Immature natural killer cell (primary cell): ENCODE results near the gene MAS1L. TPM values are rescaled to one million over a fixed set of nuclear protein-coding genes. Genes with fewer than 3 reads are reported as not detected.
"Not testable (repeated sequence)": the region's sequence is repeated elsewhere in the genome, so short reads cannot be mapped to it uniquely, and the experiment has no call there.

Experiments used
- DNase-seq, 3 donors: peaks; one replicate each; pipeline ENCODE4 v3.0.0; 2022; ENCODE audit warnings: mixed read lengths in 1 of 3
- H3K27ac Mint-ChIP-seq, 6 donors: one replicate each; pipeline ENCODE4 v1.8.0; 2020; ENCODE audit warnings: mixed read lengths in 6 of 6, mild to moderate bottlenecking in 5 of 6, inconsistent platforms in 4 of 6, moderate library complexity in 3 of 6
- H3K27me3 Mint-ChIP-seq, 3 donors: one replicate each; pipeline ENCODE4 v1.8.0; 2020 to 2021; ENCODE audit warnings: low read depth in 3 of 3, mild to moderate bottlenecking in 3 of 3, mixed read lengths in 3 of 3, moderate library complexity in 3 of 3, inconsistent platforms in 1 of 3
- H3K36me3 Mint-ChIP-seq, 3 donors: one replicate each; pipeline ENCODE4 v1.8.0; 2020; ENCODE audit warnings: mixed read lengths in 3 of 3, inconsistent platforms in 2 of 3, mild to moderate bottlenecking in 2 of 3
- H3K4me1 Mint-ChIP-seq, 2 donors: one replicate each; pipeline ENCODE4 v1.8.0; 2020; ENCODE audit warnings: inconsistent platforms in 2 of 2, mild to moderate bottlenecking in 2 of 2, mixed read lengths in 2 of 2, moderate library complexity in 1 of 2
- H3K4me3 Mint-ChIP-seq, 5 donors: one replicate each; pipeline ENCODE4 v1.8.0; 2020; ENCODE audit warnings: mild to moderate bottlenecking in 5 of 5, mixed read lengths in 5 of 5, inconsistent platforms in 3 of 5, moderate library complexity in 3 of 5
- H3K9me3 Mint-ChIP-seq, 6 donors: one replicate each; pipeline ENCODE4 v1.8.0; 2020; ENCODE audit warnings: mild to moderate bottlenecking in 6 of 6, mixed read lengths in 6 of 6, inconsistent platforms in 4 of 6, moderate library complexity in 3 of 6
- polyA plus RNA-seq, 3 donors: library from polyadenylated mRNA; unstranded; fragments of 300-500 nt; fragmentation: Illumina TruSeq; gene quantifications; one replicate each; pipeline ENCODE4 v1.2.3, GENCODE V29; 2021

MAS1L gene
- polyA plus RNA-seq, 3 donors from 2014 or later: not detected

- no peak for DNase-seq
- Mint-ChIP-seq H3K27me3 (peaks cover 0 to 15% (median 4%) of the 10 kb centered on the region in 3 donors), H3K4me3 (no peak overlapping the region), H3K9me3 (peaks cover 0 to 7% (median 0%) of the 10 kb centered on the region in 6 donors), H3K36me3 (no peaks in the 10 kb centered on the region), H3K4me1 (no peaks in the 10 kb centered on the region), H3K27ac (no peak overlapping the region)
Observed at GRCh38 chr6:29451471-29452193, 36.1 kb downstream of the MAS1L start.

GRCh38 chr6:29447670-29448069, 40.1 kb downstream of the MAS1L start:
- Mint-ChIP-seq H3K4me1 (no peaks in the 10 kb centered on the region), H3K27ac (no peak overlapping the region), H3K4me3 (no peak overlapping the region), H3K27me3 (peaks cover 0 to 19% (median 4%) of the 10 kb centered on the region in 3 donors), H3K36me3 (no peaks in the 10 kb centered on the region), H3K9me3 (peaks cover 0 to 7% (median 0%) of the 10 kb centered on the region in 6 donors)
- DNase-seq: no peak

- H3K4me1 Mint-ChIP-seq, DNase-seq, H3K4me3 Mint-ChIP-seq, H3K27ac Mint-ChIP-seq, H3K36me3 Mint-ChIP-seq, H3K9me3 Mint-ChIP-seq: not testable (repeated sequence)
- peaks cover 2 to 19% (median 2%) of the 10 kb centered on the region in 3 donors for H3K27me3 Mint-ChIP-seq
Observed at GRCh38 chr6:29444031-29444430, 43.7 kb downstream of the MAS1L start.

- no peaks in the 10 kb centered on the region for H3K4me1 Mint-ChIP-seq
- peaks cover 0 to 15% (median 2%) of the 10 kb centered on the region in 3 donors for H3K27me3 Mint-ChIP-seq
- no peaks in the 10 kb centered on the region for H3K36me3 Mint-ChIP-seq
- H3K9me3 Mint-ChIP-seq: peaks cover 0 to 2% (median 0%) of the 10 kb centered on the region in 6 donors
- H3K4me3 Mint-ChIP-seq: no peak overlapping the region
- H3K27ac Mint-ChIP-seq: no peak overlapping the region
- DNase-seq: no peak
Observed at GRCh38 chr6:29442719-29443118, 45.0 kb downstream of the MAS1L start.

GRCh38 chr6:29439006-29439405, 48.8 kb downstream of the MAS1L start, which contains the start of gene OR10C1:
Gene OR10C1, plus strand, starts transcription at chr6:29439306. Its CDS starts 710 bp downstream, at chr6:29440016.
- H3K27ac Mint-ChIP-seq: no peak within 1 kb of the TSS
- H3K9me3 Mint-ChIP-seq: peaks cover 0 to 2% (median 0%) of the 10 kb centered on the region in 6 donors
- H3K4me1 Mint-ChIP-seq: no peaks in the 10 kb centered on the region
- H3K27me3 Mint-ChIP-seq: peaks cover under 1 to 9% (median 4%) of the 10 kb centered on the region in 3 donors
- no peak within 1 kb of the TSS for H3K4me3 Mint-ChIP-seq
- no peaks in the 10 kb centered on the region for H3K36me3 Mint-ChIP-seq
- DNase-seq: no peak

- H3K9me3 Mint-ChIP-seq: not testable (repeated sequence)
Observed at GRCh38 chr6:29436730-29437129, 51.0 kb downstream of the MAS1L start.

More at GRCh38 chr6:29436730-29437129, 51.0 kb downstream of the MAS1L start:
- H3K4me3 Mint-ChIP-seq, H3K27ac Mint-ChIP-seq, DNase-seq, H3K27me3 Mint-ChIP-seq, H3K4me1 Mint-ChIP-seq, H3K36me3 Mint-ChIP-seq: not testable (repeated sequence)

Other genes with a start within 250 kb of the MAS1L start
- not detected for gene OR14J1, start 186.3 kb downstream of the MAS1L start, polyA plus RNA-seq
- not detected for gene OR5V1, start 119.1 kb downstream of the MAS1L start, polyA plus RNA-seq
- gene OR12D3, start 112.7 kb downstream of the MAS1L start, polyA plus RNA-seq: not detected
- gene OR12D2, start 92.3 kb downstream of the MAS1L start, polyA plus RNA-seq: not detected
- not detected for gene OR12D1, start 73.0 kb downstream of the MAS1L start, polyA plus RNA-seq
- gene OR10C1, start 48.6 kb downstream of the MAS1L start, polyA plus RNA-seq: not detected
- gene OR11A1, start 30.9 kb downstream of the MAS1L start, polyA plus RNA-seq: not detected
- not detected for gene OR2H1, start 30.8 kb downstream of the MAS1L start, polyA plus RNA-seq
- not detected for gene UBD, start 71.8 kb upstream of the MAS1L start, polyA plus RNA-seq
- not detected for gene OR2H2, start 97.2 kb upstream of the MAS1L start, polyA plus RNA-seq
- gene GABBR1, start 145.2 kb upstream of the MAS1L start, polyA plus RNA-seq: not detected
- gene MOG, start 169.1 kb upstream of the MAS1L start, polyA plus RNA-seq: not detected
- 1 to 10 TPM in 2 of 3 donors, not detected in 1; 5.2 to 9.0 TPM for gene ZFP57, start 193.2 kb upstream of the MAS1L start, polyA plus RNA-seq
- 100 to 1,000 TPM; 595 to 720 (median 639) TPM for gene HLA-F, start 235.5 kb upstream of the MAS1L start, polyA plus RNA-seq